Activated CD4-positive, CD25-positive, alpha-beta regulatory T cell treated with anti-CD3 and anti-CD28 coated beads, Interleukin-2, amount 50 U/mL, for 16 hours (primary cell): ENCODE data around the gene CD1E.
"Not testable (repeated sequence)": the region's sequence is repeated elsewhere in the genome, so short reads cannot be mapped to it uniquely, and the experiment has no call there.

Source experiments
- DNase-seq: peaks from one replicate; pipeline ENCODE4 v3.0.0-alpha.2; 2020; ENCODE audit warnings: low read depth, low spot score

CD1E gene

GRCh38 chr1:158353303-158354075 lies at the start of gene CD1E:
Gene CD1E, plus strand, starts transcription at chr1:158353894. Its CDS starts 95 bp downstream, at chr1:158353989.
- DNase-seq, result no peak

GRCh38 chr1:158310623-158311022 lies 43.1 kb upstream of the CD1E start:
- no peak for DNase-seq

- DNase-seq, result no peak
Observed at GRCh38 chr1:158311066-158311465, 42.6 kb upstream of the CD1E start.

- DNase-seq, result no peak
Observed at GRCh38 chr1:158323866-158324265, 29.8 kb upstream of the CD1E start.

GRCh38 chr1:158324395-158324794 lies 29.3 kb upstream of the CD1E start:
- no peak for DNase-seq

- DNase-seq, result no peak
Observed at GRCh38 chr1:158327481-158327880, 26.2 kb upstream of the CD1E start.

GRCh38 chr1:158328426-158328825 lies 25.3 kb upstream of the CD1E start:
- DNase-seq, result no peak

- DNase-seq, result no peak
Observed at GRCh38 chr1:158329300-158329699, 24.4 kb upstream of the CD1E start.

GRCh38 chr1:158329733-158330132 lies 24.0 kb upstream of the CD1E start:
- DNase-seq, result no peak

- DNase-seq, result no peak
Observed at GRCh38 chr1:158330391-158331105, 23.1 kb upstream of the CD1E start.

GRCh38 chr1:158331106-158331425 lies 22.6 kb upstream of the CD1E start:
- DNase-seq, result no peak

- DNase-seq, result no peak
Observed at GRCh38 chr1:158331481-158332150, 22.1 kb upstream of the CD1E start, which contains the start of gene CD1B. Gene CD1B, minus strand, starts transcription at chr1:158331531. Its CDS starts 108 bp downstream, at chr1:158331423.

GRCh38 chr1:158333405-158334155 lies 20.1 kb upstream of the CD1E start:
- DNase-seq, result no peak

- no peak for DNase-seq
Observed at GRCh38 chr1:158334526-158335212, 19.0 kb upstream of the CD1E start.

GRCh38 chr1:158335213-158335532 lies 18.5 kb upstream of the CD1E start:
- DNase-seq, result no peak

- DNase-seq, result not testable (repeated sequence)
Observed at GRCh38 chr1:158336413-158336812, 17.3 kb upstream of the CD1E start.

- DNase-seq, result not testable (repeated sequence)
Observed at GRCh38 chr1:158348946-158349345, 4.7 kb upstream of the CD1E start.

- no peak for DNase-seq
Observed at GRCh38 chr1:158354255-158354654, 561 bp downstream of the CD1E start.

GRCh38 chr1:158355773-158356285 lies 2.1 kb downstream of the CD1E start:
- no peak for DNase-seq

GRCh38 chr1:158356616-158357015 lies 2.9 kb downstream of the CD1E start:
- DNase-seq, result no peak

- no peak for DNase-seq
Observed at GRCh38 chr1:158357441-158357840, 3.7 kb downstream of the CD1E start.
